HG03571 (cell line): ENCODE data around the gene KCNMA1.

ENCODE experiments used
- ATAC-seq: cut with Tn5 transposase; IDR thresholded peaks from one replicate; pipeline ENCODE4 v1.9.1; 2021; ENCODE audit not compliant: unreplicated experiment

The KCNMA1 gene

DNA sequence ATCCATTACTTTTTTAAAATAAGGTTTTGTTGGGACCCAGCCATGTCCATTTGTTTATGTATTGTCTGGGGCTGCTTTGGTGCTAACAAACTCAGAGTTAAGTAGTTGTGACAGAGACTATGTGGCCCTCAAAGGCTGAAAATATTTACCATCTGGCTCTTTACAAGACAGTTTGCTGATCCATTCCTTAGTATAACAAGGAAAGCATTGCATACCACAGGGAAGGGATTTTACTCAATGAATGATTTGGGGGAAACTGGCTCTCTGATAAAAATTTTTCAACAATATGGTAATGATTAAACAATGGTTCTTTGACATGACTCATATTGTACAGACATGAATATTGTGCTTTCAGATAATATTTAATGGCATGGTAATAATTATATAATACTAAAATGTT, 738.1 kb downstream of the KCNMA1 start:
- no peak for ATAC-seq

DNA sequence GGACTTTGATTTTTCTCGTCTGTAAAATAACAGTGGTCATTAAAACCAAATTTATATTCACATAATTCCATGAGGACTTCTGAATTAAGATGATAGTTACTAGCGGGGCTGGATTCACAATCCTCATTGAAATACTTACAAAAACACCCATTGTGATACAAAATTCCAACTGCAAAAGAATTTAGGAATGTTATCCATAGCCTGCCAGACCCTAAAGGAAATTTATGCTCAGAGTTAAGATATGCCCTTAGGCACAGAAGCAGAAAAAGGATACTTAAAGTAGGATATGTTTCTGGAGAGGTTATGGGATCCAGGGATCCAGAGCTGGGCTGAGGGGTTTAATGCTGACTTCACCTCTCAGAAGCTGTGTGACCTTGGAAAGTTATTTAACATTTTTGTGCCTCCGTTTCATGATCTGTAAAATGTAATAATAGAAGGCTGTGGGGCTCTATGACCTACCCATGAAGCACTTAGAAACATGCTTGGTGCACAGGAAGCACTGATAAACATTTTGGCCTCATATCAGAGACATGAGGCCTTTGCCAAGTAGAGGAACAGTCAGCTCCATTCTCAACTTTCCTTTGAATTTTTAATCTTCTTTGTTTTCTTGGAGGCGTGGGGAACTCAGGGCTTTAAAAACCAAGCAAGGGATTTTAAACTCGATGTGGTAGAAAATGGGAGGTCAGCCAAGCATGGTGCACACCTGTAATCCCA, 744.7 kb downstream of the KCNMA1 start:
- no peak for ATAC-seq

DNA sequence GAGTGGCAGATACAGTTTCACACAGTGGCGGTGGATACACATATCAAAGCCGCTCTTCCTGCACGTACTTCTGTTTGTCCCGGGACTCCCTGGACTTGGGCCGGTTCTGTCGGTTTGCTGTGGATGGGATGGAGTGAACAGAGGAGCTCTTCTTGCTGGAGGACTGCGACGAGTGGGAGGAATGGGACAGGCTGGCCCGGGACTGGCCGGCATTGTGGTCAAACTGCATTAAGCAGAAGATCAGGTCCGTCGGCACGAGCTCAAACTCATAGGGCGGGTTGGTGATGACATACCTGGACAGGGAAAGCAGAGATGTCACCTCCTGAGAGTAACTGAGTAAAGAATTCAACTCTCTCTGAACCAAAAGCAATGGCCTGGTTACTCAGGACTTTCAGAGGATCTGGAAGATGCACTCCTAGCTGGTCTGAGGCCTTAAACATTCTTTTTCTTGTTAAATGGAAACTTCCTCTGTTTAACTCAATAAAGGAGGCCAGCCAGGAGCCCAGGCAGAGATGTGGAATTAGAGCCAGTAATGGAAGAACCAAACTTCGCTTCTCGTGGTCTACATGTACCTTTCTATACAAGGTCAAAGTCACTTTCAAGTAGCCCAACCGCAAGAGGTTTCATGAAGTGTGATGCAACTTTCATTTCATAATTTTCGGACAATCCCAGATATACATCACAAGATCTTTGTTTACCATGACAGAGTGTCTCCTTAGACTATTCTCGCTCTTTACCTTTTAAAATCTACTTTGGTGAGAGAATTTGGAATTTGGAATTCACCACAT, 750.2 kb downstream of the KCNMA1 start:
- no peak for ATAC-seq

DNA sequence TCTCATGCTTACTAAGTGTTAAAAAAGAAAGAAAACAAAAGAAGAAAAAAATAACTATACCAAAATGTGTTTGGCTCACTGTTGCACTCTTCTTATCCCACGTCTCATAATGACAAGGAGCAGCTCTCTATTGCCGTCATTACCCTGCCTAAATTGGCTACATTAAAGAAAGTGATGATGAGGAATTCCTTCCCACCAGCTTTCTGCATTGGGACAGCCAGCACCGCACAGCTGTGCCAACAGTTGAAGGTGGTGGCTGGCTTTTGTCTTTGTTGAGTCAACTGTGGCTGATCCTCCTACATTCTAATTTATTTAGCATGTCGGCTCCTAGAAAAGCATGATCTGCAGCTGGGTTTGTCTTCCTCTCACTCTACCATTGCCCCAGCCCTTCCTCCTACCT, 751.8 kb downstream of the KCNMA1 start:
- ATAC-seq, result no peak

DNA sequence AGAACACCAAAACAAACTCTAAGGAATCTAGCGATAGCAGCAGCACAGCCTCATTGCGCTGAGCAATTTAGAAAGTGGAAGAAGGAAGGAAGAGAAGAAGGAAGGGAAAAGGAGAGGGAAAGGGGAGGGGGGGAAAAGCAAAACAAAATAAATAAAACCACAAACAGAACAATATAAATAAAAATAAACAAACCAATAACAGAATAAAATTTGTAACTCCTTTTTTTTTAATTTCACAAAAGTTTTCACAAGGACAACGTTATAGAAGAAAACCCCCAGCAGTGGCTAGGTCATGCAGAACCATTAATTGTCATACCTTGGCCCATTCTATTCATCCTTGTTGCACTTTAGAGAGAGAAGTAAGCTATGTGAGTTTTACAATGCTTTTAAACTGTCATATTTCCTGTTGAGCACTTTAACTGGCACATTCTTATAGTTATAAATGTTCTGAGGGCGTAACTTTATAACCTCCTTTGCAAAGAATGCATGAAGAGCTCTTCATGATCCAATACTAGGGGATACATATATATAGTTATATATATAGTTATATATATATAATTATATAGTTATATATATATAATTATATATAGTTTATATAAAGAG, 752.8 kb downstream of the KCNMA1 start:
- ATAC-seq, result no peak

DNA sequence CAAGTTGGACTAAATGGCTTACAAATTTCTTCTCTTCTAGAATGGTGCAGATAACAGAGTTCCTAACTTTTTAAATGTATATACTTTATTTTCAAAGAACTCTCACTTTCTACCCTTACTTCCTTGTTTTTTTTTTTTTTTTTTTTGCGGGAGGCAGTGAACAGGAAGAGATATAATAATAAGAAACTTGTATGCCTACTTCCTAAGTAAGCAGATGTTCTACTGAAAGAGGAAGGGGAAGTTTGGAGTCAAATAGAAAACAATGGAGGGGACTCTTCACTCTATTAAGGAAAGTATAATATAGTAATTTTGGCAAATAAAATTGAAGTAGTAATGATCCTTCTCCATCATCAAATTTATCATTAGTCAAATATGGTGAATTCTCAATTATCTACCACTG, 754.0 kb downstream of the KCNMA1 start:
- ATAC-seq, result no peak

DNA sequence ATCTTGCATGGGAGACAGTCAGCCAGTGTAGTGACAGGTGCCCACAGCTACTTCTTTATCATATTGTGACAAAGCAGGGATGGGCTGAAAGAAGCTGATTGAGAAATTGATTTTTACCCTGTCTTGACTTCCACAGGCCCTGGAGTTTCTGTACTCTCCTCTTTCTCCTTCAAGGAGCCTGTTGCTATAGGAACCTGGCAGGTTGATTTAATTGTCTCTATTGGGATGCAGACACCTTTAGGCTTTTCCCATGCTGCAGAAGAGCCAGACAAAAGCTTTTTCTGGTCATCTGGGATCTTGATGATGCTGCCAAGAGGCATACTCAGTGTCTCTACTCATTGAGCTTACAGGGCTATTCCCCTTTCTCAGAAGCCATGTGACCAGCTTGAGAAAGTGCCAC, 754.8 kb downstream of the KCNMA1 start:
- no peak for ATAC-seq

DNA sequence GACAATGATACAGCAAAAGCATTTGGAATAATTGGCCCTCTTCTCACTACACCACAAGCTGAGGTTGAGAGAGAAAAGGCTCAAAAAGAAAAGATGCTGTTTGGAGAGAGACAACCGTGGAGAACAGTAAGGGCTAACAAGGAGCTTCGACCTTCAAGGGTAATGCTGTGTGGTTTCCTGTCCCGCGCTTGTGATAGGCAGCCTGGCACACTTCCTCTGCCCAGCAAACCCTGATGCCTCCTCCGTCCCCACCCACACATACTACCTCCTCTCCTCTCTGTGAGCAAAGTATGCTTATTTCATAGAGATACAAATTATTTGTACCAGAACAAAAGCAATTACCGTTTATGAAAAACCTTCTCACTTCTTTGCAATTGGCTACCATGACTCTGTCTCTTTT, 755.4 kb downstream of the KCNMA1 start:
- no peak for ATAC-seq

DNA sequence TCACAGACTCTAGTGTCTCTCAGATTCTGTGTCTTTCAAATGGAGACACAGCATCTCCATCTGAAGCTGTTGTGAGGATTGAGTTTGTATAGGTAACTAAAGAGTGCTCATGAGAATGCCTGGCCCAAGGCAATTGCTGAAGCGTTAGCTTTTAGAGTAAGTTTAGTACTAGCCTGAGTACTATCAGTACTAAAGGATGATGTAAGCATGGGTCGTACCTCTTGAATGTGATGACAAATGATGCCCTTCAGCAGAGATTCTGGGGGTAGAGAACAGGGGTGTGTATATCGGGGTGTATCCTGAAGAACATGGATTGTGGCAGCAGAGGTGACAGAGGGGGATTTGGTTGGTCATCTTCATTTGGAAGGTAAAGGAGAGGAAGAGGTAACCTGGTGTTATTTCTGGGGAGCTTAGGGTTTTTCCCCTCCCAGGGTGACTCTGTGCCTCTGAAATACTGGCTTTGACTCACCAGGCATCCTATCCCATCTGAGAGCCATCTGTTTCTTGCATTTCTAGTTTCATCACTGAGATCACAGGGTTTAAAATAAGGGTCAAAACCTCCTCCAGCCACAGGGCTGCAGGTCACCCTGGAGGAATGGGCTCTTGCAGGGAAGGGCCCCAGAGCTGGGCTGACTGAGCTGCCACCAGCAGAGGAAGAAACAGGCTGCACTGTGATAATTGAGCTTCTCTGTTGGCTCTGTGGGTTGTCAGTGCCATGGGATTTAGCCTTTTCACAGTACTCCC, 756.0 kb downstream of the KCNMA1 start:
- no peak for ATAC-seq

DNA sequence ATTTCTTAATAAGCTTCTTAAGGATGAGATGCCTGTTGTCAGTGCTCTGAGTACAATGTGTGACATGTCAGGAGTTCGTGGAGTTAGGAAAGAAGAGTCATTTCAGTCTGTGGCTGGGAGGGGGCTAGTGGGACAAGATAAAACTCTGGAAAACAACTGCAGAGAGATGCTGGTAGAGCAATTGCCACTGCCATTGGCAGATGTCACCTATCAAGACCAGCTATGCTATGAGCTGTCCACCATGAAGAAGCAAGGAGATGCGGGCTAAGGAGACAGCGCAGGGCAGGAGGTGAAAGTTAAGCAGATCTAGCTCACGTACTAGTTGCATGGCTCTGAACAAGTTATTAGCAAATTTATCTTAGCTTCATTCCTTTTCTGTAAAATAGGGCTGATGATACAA, 756.7 kb downstream of the KCNMA1 start:
- ATAC-seq, result no peak

DNA sequence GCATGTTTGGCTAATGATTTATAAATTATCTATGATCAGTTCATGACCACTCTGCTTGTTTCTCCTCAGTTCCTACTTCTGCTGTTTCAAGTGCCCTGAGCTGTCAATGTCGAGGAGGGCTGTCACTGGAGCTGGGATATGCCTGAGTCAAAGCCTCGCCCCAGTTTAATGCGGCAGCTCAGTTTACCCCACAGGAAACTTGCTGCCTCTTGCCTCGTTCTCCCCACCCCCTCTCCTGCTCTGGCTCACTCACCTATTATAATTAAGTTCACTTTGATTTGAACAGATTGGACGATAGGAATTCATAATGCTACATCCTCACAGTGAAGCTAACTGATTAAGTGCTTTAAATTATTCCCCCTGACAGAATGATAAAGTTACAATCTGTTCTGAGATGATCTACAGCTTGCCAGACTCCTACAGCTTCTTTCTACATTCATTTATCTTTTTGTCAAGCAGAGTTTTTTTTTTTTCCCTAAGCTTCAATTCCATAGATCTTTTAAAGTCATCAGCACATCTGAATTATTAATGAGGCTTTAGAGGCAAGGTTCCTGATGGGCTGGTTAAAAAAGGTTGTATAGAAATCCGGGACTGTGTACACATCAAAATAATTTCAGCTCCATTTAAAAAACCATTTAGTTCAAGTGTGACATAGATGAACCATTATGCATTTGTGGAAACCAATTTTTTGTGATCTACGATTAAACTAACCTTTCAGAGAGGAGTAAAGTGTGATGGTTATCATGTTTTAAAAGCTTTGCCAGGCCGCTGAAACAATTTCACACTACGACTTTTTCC, 758.3 kb downstream of the KCNMA1 start:
- ATAC-seq, result no peak

DNA sequence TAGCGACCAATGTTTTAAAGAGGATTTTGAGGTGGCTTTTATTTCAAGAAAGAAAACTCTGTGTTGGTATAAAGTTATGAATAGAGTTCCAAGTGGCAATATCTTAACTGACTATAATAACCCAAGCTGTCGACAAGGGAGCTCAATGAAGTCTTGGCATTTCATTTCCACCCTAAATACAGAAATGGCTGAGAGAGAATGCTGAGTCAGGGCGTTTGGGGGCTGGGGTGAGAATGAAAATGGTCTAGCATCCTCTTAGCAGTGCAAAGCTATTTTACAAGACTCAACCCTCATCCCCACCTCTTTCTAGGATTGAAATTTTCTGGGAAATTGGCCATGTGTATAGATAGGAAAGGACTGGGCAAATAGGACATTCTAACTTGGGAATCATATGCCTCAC, 759.1 kb downstream of the KCNMA1 start:
- no peak for ATAC-seq

DNA sequence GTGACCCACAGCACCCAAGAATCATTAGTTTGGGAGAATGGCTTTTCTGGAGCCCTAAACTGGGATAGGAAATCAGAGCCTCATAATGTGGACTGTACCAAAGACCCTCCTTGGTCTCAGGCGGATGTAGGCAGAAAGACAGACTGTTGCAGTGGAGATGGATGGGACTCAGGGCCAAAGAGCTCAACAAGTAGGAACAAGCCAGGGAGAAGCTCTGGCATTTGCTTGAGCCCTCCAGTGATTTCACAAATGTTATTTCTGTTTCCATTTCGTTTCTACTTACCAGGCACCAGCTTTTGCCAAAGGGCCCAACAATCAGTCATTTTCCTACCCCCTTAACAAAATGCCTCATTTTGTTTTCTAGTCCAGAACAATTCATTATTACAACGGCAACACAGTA, 762.7 kb downstream of the KCNMA1 start:
- no peak for ATAC-seq

DNA sequence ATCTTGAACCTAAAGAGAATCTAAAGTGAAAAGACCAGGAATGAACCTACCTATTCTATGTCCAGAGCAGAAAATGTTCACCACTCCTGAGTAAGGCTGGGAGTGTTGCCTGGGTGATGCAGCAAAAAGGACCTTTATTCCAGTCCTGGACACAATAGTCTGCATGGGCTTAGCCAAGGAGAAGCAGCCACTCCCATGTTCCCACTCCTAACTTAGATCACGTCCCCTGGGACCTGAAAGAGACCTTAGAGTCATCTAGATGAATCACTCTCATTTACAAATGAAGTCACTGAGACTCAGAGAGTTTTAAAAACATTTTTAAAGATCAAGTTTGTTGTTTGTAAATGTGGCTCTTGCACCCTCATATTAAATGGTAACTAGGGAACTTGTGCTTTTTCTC, 763.4 kb downstream of the KCNMA1 start:
- ATAC-seq, result no peak

DNA sequence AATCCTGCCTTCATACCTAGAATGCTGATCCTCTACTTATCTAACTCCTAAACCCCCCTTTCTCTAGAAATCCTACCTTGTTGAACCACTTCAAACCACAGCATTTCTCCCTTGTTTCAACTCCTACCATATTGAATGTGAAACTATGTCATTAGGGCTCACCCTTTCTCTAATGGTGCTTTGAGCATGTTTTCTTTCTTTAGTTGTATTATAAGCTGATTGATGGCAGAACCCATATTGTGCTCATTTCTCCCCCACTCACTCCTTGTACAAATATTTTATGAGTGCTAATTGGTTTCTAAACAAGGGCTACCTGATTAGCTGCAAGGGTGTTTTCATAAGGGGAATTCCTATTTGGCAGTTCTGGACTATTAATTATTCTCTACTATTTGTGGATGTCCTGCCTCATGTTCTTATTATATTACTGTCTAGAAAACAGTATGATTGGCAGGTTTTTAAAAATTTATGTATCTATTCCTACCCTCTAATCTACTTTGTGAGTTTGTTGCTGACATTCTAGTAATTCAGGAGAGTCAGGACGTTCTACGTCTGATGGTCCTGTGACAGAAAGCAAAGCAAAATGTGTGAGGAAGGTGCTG, 765.8 kb downstream of the KCNMA1 start:
- ATAC-seq, result no peak

DNA sequence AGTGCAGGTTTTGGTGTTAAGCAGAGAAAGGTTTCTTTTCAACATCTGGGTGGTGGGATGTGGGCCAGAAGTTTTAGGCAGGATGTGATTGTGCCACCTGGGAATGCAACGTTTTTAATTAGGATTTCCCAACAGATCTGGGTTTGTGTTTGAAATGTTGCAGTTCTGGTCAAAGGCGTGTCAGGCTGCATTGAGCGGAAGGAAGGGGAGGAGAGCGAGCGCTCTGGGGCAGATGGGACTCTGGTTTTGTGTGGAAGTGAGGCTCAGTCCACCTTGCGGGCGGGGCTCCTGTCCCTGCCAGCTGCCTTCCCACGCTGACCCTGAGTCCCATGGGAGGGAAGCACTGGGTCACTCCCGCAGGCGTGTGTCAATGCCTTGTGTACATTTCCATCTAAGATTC, 767.7 kb downstream of the KCNMA1 start:
- no peak for ATAC-seq

DNA sequence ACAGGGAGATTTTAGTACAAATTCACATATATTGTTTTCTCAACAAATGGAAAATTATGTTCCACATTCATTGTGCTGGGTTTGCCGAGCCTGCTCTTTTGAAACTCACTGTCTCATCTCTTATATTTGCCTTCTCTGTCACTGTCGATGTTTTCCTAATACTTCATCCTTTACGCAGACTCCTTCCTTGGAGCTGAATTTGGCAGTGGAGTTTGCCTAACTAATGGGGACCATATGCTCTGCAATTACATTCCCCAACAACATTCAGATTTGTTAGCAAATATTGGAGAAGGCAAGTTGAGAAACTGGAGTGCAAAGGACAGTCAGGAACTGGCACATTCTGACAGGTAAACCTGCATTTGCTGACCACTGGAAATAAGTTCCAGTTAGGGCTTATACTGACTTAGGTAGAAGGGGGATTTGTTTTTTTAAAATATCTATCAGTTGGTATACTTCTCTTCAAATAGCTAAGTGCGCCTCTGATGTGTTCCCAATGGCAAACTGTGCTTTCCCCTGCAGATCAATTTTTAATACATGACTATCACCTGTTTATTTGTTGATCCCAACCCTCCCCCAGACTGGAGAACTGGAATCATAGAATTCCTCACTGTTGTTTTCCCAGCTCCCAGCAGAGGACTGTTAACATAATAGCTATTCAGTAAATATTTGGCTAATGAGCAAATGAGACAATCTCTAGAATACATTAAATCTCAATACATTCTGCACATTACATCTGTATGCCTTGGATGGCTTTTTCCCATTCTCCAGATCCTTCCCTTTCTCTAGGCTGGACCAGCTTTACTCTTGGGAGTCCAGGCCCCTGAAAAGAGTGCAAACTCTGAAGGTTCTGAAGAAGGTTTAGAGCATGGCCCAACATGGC, 769.3 kb downstream of the KCNMA1 start:
- ATAC-seq, result no peak

DNA sequence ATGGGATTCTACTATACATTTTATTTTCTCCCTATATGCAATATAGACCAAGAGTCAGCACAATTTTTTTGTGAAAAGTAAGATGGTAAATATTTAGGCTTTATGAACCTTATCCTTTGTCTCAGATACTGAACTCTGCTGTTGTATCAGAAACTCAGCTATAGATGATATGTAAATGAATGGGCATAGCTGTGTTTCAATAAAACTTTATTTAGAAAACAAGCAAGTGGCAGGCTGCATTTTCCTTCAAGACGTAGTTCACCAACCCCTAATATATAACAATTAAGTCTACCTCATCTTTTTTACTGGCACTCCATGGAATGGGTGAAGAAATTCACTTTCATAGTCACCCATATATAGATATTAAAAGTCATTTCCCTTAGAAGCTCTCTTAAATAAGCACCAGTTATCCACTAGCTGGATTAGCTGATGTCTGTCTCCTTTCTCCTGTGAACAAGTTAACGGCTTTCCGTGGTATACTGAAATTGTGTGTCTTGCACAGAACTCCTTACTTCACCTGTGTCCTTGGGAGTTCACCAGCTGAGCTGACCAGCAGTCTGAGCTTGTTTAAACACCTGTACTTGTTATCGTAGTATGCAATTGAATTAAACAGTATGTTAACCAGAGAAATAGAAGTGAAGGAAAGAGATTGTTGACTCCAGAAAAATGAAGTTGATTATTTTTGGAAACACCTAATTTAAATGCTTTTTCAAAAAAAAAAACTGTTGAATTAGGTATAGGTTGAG, 770.6 kb downstream of the KCNMA1 start:
- no peak for ATAC-seq

DNA sequence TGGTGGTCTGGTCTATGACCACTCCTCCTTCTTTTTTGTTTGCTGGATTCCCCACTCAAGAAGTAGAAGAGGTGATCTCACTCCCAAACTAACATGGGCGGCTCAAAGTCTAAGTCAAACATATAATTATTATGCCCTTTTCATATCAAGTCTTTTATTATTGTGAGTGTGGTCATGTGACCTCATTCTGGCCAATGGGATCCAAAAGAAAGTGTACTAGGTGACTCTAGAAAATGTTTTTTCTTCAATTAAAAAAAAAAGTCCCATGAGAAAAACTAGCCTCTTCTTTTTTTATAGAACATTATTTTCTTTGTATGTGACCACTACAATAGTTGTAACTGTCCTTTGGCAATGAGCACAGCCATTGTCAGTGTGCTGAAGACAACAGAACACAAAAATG, 772.7 kb downstream of the KCNMA1 start:
- ATAC-seq, result no peak
